HepG2 (cell line): ENCODE results near the gene PPOX. TPM values are rescaled to one million over a fixed set of nuclear protein-coding genes. Genes with fewer than 3 reads are reported as not detected.

Experiments
- ATAC-seq: fragments of 200-7000 bp; cut with Tn5 transposase; 3 replicates; pipeline ENCODE4 v1.9.1; 2020; ENCODE audit warnings: mild to moderate bottlenecking, moderate library complexity
- BruUV-seq: library from RNA; stranded (reverse); fragments of 400-500 nt; replicated peaks from 2 replicates; lab custom pipeline; 2021; lab: Mats Ljungman, UMichigan
- CTCF ChIA-PET: fragments of 300-600 bp; formaldehyde crosslinking; extraction: SDS; loops from one replicate; lab custom pipeline; 2021; ENCODE audit warnings: low total read pairs, inconsistent platforms, low intra/inter-chr PET ratio; lab: Yijun Ruan, JAX
- POLR2A ChIA-PET: fragments of 350-600 bp; sonication (Branson Sonifier 250); formaldehyde crosslinking; loops from one replicate; lab custom pipeline; 2020; ENCODE audit warnings: antibody characterized with exemption, inconsistent platforms; lab: Yijun Ruan, JAX
- DNase-seq: peaks from one replicate; pipeline ENCODE4 v3.0.0-alpha.2; 2015; ENCODE audit warnings: low spot score
- FAIRE-seq: peaks from 3 replicates; lab custom pipeline; 2011; peaks lifted over from hg19 to GRCh38; lab: Jason Lieb, UNC
- H2AFZ ChIP-seq: one replicate; pipeline ENCODE4 v1.6.1; 2011; ENCODE audit warnings: low read length, inconsistent platforms
- H3K27ac ChIP-seq: fragments of 300-600 bp; 3 replicates; pipeline ENCODE4 v1.8.0; 2011; ENCODE audit warnings: mixed run types, mild to moderate bottlenecking, mixed read lengths, low read length, inconsistent platforms; ENCODE audit not compliant: insufficient read depth; ENCODE audit errors: extremely low read length
- H3K27me3 ChIP-seq, 2 experiments: fragments of 200-600 bp in 1 of 2; 2 replicates in 1 of 2; 3 replicates in 1 of 2; pipeline versions ENCODE4 v1.6.0 to v1.8.0; 2011; ENCODE audit warnings: low read length in 2 of 2, mild to moderate bottlenecking in 2 of 2, moderate library complexity in 2 of 2, inconsistent platforms in 1 of 2; ENCODE audit not compliant: insufficient read depth in 2 of 2, control insufficient read depth in 1 of 2
- H3K36me3 ChIP-seq, 2 experiments: fragments of 200-600 bp in 1 of 2; replicated peaks in 1 of 2; 2 replicates in 1 of 2; 3 replicates in 1 of 2; pipeline versions ENCODE4 v1.5.1 to v1.8.0; 2011; ENCODE audit warnings: low read length in 2 of 2, inconsistent platforms in 1 of 2; ENCODE audit not compliant: insufficient read depth in 2 of 2, control insufficient read depth in 1 of 2
- H3K4me1 ChIP-seq: 2 replicates; pipeline ENCODE4 v1.5.1; 2012; ENCODE audit warnings: low read length, inconsistent platforms; ENCODE audit not compliant: insufficient read depth
- H3K4me2 ChIP-seq: 2 replicates; pipeline ENCODE4 v1.6.0; 2011; ENCODE audit warnings: low read depth, low read length, inconsistent platforms
- H3K4me3 ChIP-seq, 3 experiments: fragments of 200-600 bp in 1 of 3; sonication (generic), shearing (Covaris generic) in 1 of 3; replicated peaks in 1 of 3; 2 replicates each; pipeline ENCODE4 v1.5.1; 2011 to 2016; ENCODE audit warnings: low read length in 3 of 3, inconsistent platforms in 2 of 3, low read depth in 2 of 3, mild to moderate bottlenecking in 2 of 3, control low read depth in 1 of 3, mixed read lengths in 1 of 3; ENCODE audit not compliant: insufficient read depth in 1 of 3
- H3K79me2 ChIP-seq: one replicate; pipeline ENCODE4 v1.6.1; 2011; ENCODE audit warnings: low read length, inconsistent platforms; ENCODE audit not compliant: insufficient read depth
- H3K9ac ChIP-seq: 2 replicates; pipeline ENCODE4 v1.6.0; 2011; ENCODE audit warnings: mild to moderate bottlenecking, low read depth, low read length, inconsistent platforms; ENCODE audit not compliant: insufficient read depth
- H3K9me3 ChIP-seq: 2 replicates; pipeline ENCODE4 v1.5.1; 2012; ENCODE audit warnings: mild to moderate bottlenecking, low read length
- H4K20me1 ChIP-seq: 2 replicates; pipeline ENCODE4 v1.6.0; 2011; ENCODE audit warnings: inconsistent platforms, mild to moderate bottlenecking, low read length, moderate library complexity; ENCODE audit not compliant: insufficient read depth
- CCDC6 ChIP-seq: sonication (generic); formaldehyde crosslinking; IDR thresholded peaks from 2 replicates; pipeline ENCODE4 v1.8.1; 2022; ENCODE audit warnings: mild to moderate bottlenecking, missing genetic modification reagents, moderate library complexity
- HNF4G ChIP-seq, 2 experiments: sonication (generic) in 1 of 2; formaldehyde crosslinking in 1 of 2; IDR thresholded peaks; 2 replicates each; pipeline versions ENCODE4 v1.4.0 to v1.6.1; 2011 to 2020; ENCODE audit warnings: borderline replicate concordance in 2 of 2, low read depth in 2 of 2, mild to moderate bottlenecking in 2 of 2, low read length in 1 of 2, missing genetic modification reagents in 1 of 2, moderate library complexity in 1 of 2
- POLR2G ChIP-seq: fragments of 200-400 bp; formaldehyde crosslinking; IDR thresholded peaks from 2 replicates; pipeline ENCODE4 v1.6.1; 2018; ENCODE audit warnings: mild to moderate bottlenecking, low read depth, low read length, moderate library complexity
- ZNF263 ChIP-seq: sonication (generic); formaldehyde crosslinking; IDR thresholded peaks from 2 replicates; pipeline ENCODE4 v1.4.0; 2020; ENCODE audit warnings: missing genetic modification reagents
- ZNF274 ChIP-seq: sonication (generic); formaldehyde crosslinking; IDR thresholded peaks from 2 replicates; pipeline ENCODE4 v1.5.1; 2020; ENCODE audit warnings: mild to moderate bottlenecking, missing genetic modification reagents
- ZNF891 ChIP-seq: sonication (generic); formaldehyde crosslinking; IDR thresholded peaks from 2 replicates; pipeline ENCODE4 v1.5.0; 2020; ENCODE audit warnings: mild to moderate bottlenecking, missing genetic modification reagents
- ZSCAN31 ChIP-seq: sonication (generic); formaldehyde crosslinking; IDR thresholded peaks from 2 replicates; pipeline ENCODE4 v1.5.0; 2020; ENCODE audit warnings: low read depth, mild to moderate bottlenecking, missing genetic modification reagents
- WGBS: methylation state at CpG from one replicate; pipeline ENCODE4 v1.1.6; 2017; ENCODE audit warnings: low lambda C conversion rate; 5-methylcytosine and 5-hydroxymethylcytosine counted together
- in situ Hi-C: cut with HindIII; loops from 2 replicates; pipeline ENCODE4 v1.10.0; 2017; ENCODE audit warnings: low pct_unique_long_range_greater_than_20kb; ENCODE audit not compliant: extremely low pct_ligation_motif_present
- intact Hi-C: fragments of 100-400 bp; cut with micrococcal nuclease; formaldehyde crosslinking; loops from one replicate; pipeline ENCODE4 v1.10.0; 2022; ENCODE audit not compliant: unreplicated experiment
- polyA plus RNA-seq, 8 experiments: library from polyadenylated mRNA; depleted of rRNA in 3 of 8; stranded (reverse) in 7 of 8; unstranded in 1 of 8; fragments of >200 nt; fragmentation: Illumina TruSeq in 4 of 8; extraction: Trizol in 4 of 8; gene quantifications; 2 replicates each; pipeline versions ENCODE4 v1.2.1 to v1.2.3, GENCODE V29; 2011 to 2016; ENCODE audit warnings: low read depth in 4 of 8, missing spikeins in 1 of 8, mixed read lengths in 1 of 8; ENCODE audit not compliant: insufficient read depth in 1 of 8
- total RNA-seq, 5 experiments: library from RNA; depleted of rRNA; stranded (reverse); fragments of >200 nt; fragmentation: Illumina TruSeq; extraction: Trizol; gene quantifications; 2 replicates each; pipeline ENCODE4 v1.2.3, GENCODE V29; 2016; ENCODE audit warnings: low read depth in 1 of 5
- TF ChIP-seq, protein P1 (sequence below): sonication (generic); formaldehyde crosslinking; IDR thresholded peaks from 2 replicates; pipeline ENCODE4 v1.4.0; 2020; ENCODE audit warnings: missing genetic modification reagents, mild to moderate bottlenecking, borderline replicate concordance
- TF ChIP-seq, protein P2 (sequence below): sonication (generic); formaldehyde crosslinking; IDR thresholded peaks from 2 replicates; pipeline ENCODE4 v1.8.1; 2023; ENCODE audit warnings: mild to moderate bottlenecking, moderate library complexity, missing genetic modification reagents
- TF ChIP-seq, protein P3 (sequence below): sonication (generic); formaldehyde crosslinking; conservative IDR thresholded peaks from 2 replicates; pipeline ENCODE4 v1.4.0; 2020; ENCODE audit warnings: missing genetic modification reagents

Gene PPOX
- total and polyA plus RNA-seq, 2 of the 13 experiments (the other 11 are each of a cell fraction or from before 2014, with no cell fraction given): 15.5 to 27.7 TPM

DNA sequence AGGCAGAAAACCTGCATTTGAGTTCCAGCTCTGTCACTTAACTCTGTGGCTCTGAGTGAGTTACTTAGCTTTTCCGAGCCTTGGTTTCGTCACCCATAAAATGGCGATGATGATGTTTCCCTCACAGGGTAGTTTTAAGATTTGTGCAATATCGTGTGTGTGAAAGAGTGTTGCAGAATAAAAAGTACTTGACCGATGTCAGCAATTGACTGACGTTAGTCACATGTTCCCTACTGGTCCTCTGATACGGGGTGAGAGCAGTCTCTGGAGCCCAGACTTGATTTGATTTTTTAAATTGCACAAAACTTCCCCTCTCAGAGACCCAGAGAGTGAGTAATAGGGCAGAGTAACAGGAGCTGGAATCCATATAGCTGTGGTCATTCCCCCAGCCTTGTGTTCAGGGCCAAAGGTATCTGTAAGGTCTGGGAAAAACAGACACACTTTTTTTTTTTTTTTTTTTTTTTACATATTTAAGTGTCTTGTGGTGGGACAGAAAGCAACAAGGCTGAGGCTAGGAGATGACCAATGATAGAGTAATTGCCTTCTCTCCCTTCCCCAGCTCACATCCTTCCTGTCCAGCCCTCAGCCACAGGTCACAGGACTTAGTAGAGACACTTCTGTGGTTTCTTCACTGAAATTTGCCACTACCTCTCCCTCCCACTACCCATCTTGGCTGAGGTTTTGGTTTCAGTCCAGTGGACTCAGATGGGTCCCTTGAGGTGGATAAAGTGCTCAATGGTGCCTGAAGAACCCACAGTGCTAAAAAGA is 50.9 kb downstream of the PPOX start (continued):
- TF ChIP-seq HNF4G (IDR thresholded peaks at IDR 0.05; ENCODE audit: borderline replicate concordance, low read depth, low read length) (0 out of 2 replicates have a peak, but pooled peaks have one; percentile 9), HNF4G (CRISPR knock-in tag; IDR thresholded peaks at IDR 0.05; ENCODE audit: borderline replicate concordance, low read depth) (no peak)
- TF ChIP-seq, all 625 proteins: peak for 17

DNA sequence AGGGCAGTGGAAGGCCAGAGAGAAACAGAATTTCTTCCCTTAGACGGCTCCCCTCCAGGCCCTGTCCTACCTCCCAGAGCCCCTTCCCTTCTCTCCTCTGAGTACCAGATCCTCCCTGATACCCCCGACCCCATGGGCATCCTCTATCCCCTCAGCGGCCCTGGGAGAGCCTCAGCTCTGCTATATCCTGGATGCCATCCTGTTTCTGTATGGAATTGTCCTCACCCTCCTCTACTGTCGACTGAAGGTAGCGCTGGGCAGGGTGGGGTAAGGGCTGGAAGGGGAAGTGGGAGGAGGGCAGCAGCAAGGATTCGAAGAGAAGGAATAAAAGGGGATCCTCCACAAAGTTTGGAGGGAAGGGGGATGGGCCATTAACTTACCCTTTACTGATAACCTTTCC is 51.6 kb downstream of the PPOX start:
- ChIA-PET CTCF (no interaction called here), POLR2A (interaction anchor here (0.9 to 12.5 kb wide), 11 partner anchors 8 to 172 kb away, joined by 3 to 357 read pairs (median 11); partner anchors contain the start of genes ADAMTS4, NDUFS2, SDHC and TOMM40L)
- peaks cover 1 to 31% of the 10 kb centered on the region in 2 experiments; a peak in 3 of 5 replicates for H3K36me3 ChIP-seq
- H3K27ac ChIP-seq: peak overlapping the region; percentile 99
- no peaks in the 10 kb centered on the region; a peak in 1 of 5 replicates for H3K27me3 ChIP-seq
- DNase-seq: no peak
- TF ChIP-seq ZNF891 (no peak; the same call in 1 of the 2 replicates), ZNF274 (CRISPR knock-in tag) (0 out of 2 replicates have a peak, but pooled peaks have one; percentile 8), ZNF263 (CRISPR knock-in tag) (peak; percentile 30; the same call in 1 of the 2 replicates), CCDC6 (CRISPR knock-in tag) (0 out of 2 replicates have a peak, but pooled peaks have one; percentile 37), POLR2G (peak; percentile 4), ZSCAN31 (CRISPR knock-in tag) (0 out of 2 replicates have a peak, but pooled peaks have one; percentile 7)
- TF ChIP-seq, protein P1, sequence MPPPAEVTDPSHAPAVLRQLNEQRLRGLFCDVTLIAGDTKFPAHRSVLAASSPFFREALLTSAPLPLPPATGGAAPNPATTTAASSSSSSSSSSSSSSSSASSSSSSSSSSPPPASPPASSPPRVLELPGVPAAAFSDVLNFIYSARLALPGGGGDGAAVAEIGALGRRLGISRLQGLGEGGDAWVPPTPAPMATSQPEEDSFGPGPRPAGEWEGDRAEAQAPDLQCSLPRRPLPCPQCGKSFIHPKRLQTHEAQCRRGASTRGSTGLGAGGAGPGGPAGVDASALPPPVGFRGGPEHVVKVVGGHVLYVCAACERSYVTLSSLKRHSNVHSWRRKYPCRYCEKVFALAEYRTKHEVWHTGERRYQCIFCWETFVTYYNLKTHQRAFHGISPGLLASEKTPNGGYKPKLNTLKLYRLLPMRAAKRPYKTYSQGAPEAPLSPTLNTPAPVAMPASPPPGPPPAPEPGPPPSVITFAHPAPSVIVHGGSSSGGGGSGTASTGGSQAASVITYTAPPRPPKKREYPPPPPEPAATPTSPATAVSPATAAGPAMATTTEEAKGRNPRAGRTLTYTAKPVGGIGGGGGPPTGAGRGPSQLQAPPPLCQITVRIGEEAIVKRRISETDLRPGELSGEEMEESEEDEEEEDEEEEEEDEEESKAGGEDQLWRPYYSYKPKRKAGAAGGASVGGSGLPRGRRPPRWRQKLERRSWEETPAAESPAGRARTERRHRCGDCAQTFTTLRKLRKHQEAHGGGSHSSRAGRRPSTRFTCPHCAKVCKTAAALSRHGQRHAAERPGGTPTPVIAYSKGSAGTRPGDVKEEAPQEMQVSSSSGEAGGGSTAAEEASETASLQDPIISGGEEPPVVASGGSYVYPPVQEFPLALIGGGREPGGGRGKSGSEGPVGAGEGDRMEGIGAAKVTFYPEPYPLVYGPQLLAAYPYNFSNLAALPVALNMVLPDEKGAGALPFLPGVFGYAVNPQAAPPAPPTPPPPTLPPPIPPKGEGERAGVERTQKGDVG: no peak
- TF ChIP-seq, protein P2, sequence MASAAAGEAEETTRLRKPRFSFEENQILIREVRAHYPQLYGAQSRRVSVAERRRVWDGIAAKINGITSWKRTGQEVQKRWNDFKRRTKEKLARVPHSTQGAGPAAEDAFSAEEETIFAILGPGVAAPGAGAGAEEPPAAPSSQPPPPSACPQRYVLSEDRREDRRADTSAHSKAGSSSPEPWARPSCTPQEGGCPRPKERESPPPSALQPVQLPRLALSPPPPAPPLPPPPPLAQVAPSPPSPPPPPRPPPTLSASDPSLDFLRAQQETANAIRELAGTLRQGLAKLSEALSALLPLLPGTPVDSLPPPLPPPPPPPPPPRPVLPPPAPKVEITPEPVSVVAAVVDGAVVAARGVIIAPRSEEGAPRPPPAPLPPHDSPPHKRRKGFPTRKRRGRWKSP (CRISPR knock-in tag): peak; percentile 39; the same call in 1 of the 2 replicates
- TF ChIP-seq, protein P3, sequence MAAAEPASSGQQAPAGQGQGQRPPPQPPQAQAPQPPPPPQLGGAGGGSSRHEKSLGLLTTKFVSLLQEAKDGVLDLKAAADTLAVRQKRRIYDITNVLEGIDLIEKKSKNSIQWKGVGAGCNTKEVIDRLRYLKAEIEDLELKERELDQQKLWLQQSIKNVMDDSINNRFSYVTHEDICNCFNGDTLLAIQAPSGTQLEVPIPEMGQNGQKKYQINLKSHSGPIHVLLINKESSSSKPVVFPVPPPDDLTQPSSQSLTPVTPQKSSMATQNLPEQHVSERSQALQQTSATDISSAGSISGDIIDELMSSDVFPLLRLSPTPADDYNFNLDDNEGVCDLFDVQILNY (CRISPR knock-in tag): no peak
- H3K9ac ChIP-seq: peak overlapping the region; percentile 67
- peak overlapping the region; percentile 26 to 63 (median 29); a peak in 4 of 6 replicates for H3K4me3 ChIP-seq
- peaks cover 65% of the 10 kb centered on the region for H3K4me1 ChIP-seq
- 15% methylated on average over 6 of the region's 6 CpGs for WGBS
- no peak overlapping the region for H2AFZ ChIP-seq
- no peaks in the 10 kb centered on the region for H3K9me3 ChIP-seq
- in situ Hi-C loops: no loop called here
- ATAC-seq: peak; percentile 46
- H3K4me2 ChIP-seq: peak overlapping the region; percentile 87
- peaks cover 13% of the 10 kb centered on the region for H3K79me2 ChIP-seq
- peaks cover 10% of the 10 kb centered on the region for H4K20me1 ChIP-seq
- intact Hi-C loops: no loop called here
- FAIRE-seq: no peak
- no TSS peak for BruUV-seq
